Measurements from ENCODE around the gene SNX25.
"Not testable (repeated sequence)": the region's sequence is repeated elsewhere in the genome, so short reads cannot be mapped to it uniquely, and the experiment has no call there.

SNX25 gene

GRCh38 chr4:185202984-185203485, 6.4 kb upstream of the SNX25 start:
- H3K27me3 ChIP-seq (replicated peaks; ENCODE audit: control insufficient read depth, insufficient read depth, low read length) = no peaks in the 10 kb centered on the region
- peaks cover 2% of the 10 kb centered on the region; the same call in 1 of the 2 replicates for H3K36me3 ChIP-seq (ENCODE audit: control insufficient read depth, insufficient read depth, low read length)
- DNase-seq (ENCODE audit: extremely low read depth, insufficient read length) = no peak
- TF ChIP-seq, protein P1, sequence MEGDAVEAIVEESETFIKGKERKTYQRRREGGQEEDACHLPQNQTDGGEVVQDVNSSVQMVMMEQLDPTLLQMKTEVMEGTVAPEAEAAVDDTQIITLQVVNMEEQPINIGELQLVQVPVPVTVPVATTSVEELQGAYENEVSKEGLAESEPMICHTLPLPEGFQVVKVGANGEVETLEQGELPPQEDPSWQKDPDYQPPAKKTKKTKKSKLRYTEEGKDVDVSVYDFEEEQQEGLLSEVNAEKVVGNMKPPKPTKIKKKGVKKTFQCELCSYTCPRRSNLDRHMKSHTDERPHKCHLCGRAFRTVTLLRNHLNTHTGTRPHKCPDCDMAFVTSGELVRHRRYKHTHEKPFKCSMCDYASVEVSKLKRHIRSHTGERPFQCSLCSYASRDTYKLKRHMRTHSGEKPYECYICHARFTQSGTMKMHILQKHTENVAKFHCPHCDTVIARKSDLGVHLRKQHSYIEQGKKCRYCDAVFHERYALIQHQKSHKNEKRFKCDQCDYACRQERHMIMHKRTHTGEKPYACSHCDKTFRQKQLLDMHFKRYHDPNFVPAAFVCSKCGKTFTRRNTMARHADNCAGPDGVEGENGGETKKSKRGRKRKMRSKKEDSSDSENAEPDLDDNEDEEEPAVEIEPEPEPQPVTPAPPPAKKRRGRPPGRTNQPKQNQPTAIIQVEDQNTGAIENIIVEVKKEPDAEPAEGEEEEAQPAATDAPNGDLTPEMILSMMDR (IDR thresholded peaks at IDR 0.05; ENCODE audit: insufficient read depth, low read length, poor library complexity, severe bottlenecking) = no peak
- peak overlapping the region; percentile 70 for H3K4me3 ChIP-seq (replicated peaks; ENCODE audit: low read depth, low read length)

DNA sequence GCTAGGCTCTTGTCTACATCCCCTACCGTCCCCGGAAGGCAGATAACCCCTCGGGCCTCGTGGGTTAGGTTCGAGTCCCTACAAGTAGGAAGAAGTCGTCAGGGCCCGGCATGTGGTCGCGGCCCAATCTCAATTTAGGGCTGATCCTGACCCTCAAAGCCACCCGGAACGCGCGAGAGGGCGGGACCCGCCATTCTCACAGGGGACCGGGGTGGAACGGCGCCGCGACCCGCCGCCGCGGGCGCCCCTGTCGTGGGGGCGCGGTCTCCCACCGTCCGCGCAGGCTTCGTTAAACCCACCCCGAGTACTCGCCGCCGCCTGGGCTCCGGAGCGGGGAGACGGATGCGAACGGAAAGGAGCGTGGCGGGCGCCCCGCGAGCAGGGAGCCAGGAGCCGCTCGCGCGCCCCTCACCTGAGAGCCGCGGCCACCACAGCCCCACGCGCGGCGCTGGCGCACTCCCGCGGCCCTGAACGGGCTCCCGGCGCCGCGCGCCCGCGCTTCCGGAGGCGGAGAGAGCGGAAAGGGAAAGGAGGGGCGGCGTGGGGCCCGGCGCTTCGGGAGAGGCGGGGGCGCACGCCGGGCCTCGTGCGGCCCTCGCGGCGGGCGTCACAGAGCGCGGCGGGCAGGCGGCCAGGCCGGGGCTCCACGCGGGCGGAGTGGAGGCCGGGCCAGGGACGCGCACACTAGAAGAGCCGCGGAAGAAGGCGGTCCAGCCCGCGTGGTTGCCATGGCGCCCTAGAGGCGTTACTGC, 5.7 kb upstream of the SNX25 start, which contains the start of gene CFAP97:
Gene CFAP97, minus strand, starts transcription at position 515 of the 752 bp plus-strand sequence. CDS start 12,804 bp downstream, outside the sequence.
- TF ChIP-seq, protein P1 (IDR thresholded peaks at IDR 0.05; ENCODE audit: insufficient read depth, low read length, poor library complexity, severe bottlenecking) = no peak
- peaks cover 2% of the 10 kb centered on the region; the same call in 1 of the 2 replicates for H3K36me3 ChIP-seq (ENCODE audit: control insufficient read depth, insufficient read depth, low read length)
- DNase-seq (ENCODE audit: extremely low read depth, insufficient read length) = peak; percentile 88
- peak within 1 kb of the TSS; percentile 70 for H3K4me3 ChIP-seq (replicated peaks; ENCODE audit: low read depth, low read length)
- no peaks in the 10 kb centered on the region for H3K27me3 ChIP-seq (replicated peaks; ENCODE audit: control insufficient read depth, insufficient read depth, low read length)

DNA sequence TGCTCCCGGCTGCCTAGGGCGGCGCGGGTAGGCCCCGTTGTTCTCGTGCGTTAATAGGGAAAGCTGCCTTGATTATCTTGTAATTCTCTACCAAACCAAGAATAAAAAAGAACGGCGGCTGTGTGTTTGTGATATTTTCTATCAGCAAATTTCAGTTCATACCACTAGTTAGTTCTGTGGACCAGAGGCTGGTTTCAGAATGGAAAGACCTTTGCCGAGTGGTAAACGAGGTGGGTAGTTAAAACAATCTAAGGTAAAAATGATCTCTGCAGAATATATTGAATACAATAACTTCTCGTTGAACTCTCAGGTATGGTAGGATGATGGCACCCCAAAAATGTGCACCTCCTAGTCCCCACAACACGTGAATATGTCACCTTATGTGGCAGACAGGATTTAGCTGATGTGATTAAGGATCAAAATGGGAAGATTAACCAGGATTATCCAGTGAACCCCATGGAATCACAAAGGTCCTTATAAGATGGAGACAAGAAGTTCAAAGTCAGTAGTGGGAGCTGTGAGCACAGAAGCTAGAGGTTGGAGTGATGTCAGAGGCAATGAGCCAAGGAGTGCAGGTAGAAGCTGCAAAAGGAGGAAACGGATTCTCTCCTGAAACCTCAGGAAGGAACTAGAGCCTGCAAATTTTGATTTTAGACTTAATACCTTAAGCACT, 5.0 kb upstream of the SNX25 start:
- H3K36me3 ChIP-seq (ENCODE audit: control insufficient read depth, insufficient read depth, low read length) = peaks cover 2% of the 10 kb centered on the region; the same call in 1 of the 2 replicates
- no peaks in the 10 kb centered on the region for H3K27me3 ChIP-seq (replicated peaks; ENCODE audit: control insufficient read depth, insufficient read depth, low read length)
- TF ChIP-seq, protein P1 (IDR thresholded peaks at IDR 0.05; ENCODE audit: insufficient read depth, low read length, poor library complexity, severe bottlenecking) = no peak
- peak overlapping the region; percentile 70 for H3K4me3 ChIP-seq (replicated peaks; ENCODE audit: low read depth, low read length)
- no peak for DNase-seq (ENCODE audit: extremely low read depth, insufficient read length)

DNA sequence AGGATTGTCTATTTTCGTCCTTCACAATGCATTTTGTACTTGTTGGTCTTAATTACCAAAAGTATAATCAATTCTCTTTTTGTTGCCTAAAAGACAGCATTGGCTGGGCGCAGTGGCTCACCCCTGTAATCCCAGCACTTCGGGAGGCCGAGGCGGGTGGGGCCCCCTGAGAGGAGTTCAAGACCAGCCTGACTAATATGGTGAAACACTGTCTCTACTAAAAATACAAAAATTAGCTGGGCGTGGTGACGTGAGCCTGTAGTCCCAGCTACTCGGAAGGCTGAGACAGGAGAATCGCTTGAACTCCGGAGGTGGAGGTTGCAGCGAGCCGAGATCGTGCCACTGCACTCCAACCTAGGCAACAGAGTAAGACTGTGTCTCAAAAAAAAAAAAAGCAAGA, 4.3 kb upstream of the SNX25 start:
- H3K4me3 ChIP-seq (replicated peaks; ENCODE audit: low read depth, low read length) = peak overlapping the region; percentile 70
- not testable (repeated sequence) for H3K27me3 ChIP-seq (replicated peaks; ENCODE audit: control insufficient read depth, insufficient read depth, low read length); H3K36me3 ChIP-seq (ENCODE audit: control insufficient read depth, insufficient read depth, low read length); DNase-seq (ENCODE audit: extremely low read depth, insufficient read length)

GRCh38 chr4:185205697-185206342, 3.6 kb upstream of the SNX25 start:
- TF ChIP-seq, protein P1 (IDR thresholded peaks at IDR 0.05; ENCODE audit: insufficient read depth, low read length, poor library complexity, severe bottlenecking) = no peak
- Histone ChIP-seq H3K4me3 (replicated peaks; ENCODE audit: low read depth, low read length) (peak overlapping the region; percentile 70), H3K36me3 (ENCODE audit: control insufficient read depth, insufficient read depth, low read length) (no peaks in the 10 kb centered on the region), H3K27me3 (replicated peaks; ENCODE audit: control insufficient read depth, insufficient read depth, low read length) (no peaks in the 10 kb centered on the region)
- DNase-seq (ENCODE audit: extremely low read depth, insufficient read length) = no peak

- H3K27me3 ChIP-seq (replicated peaks; ENCODE audit: control insufficient read depth, insufficient read depth, low read length) = no peaks in the 10 kb centered on the region
- TF ChIP-seq, protein P1 (IDR thresholded peaks at IDR 0.05; ENCODE audit: insufficient read depth, low read length, poor library complexity, severe bottlenecking) = no peak
- no peak for DNase-seq (ENCODE audit: extremely low read depth, insufficient read length)
- H3K4me3 ChIP-seq (replicated peaks; ENCODE audit: low read depth, low read length) = no peak overlapping the region
- H3K36me3 ChIP-seq (ENCODE audit: control insufficient read depth, insufficient read depth, low read length) = no peaks in the 10 kb centered on the region
These were observed 1.9 kb upstream of the SNX25 start for GRCh38 chr4:185207466-185207865.

- peak overlapping the region; percentile 69 for H3K4me3 ChIP-seq (replicated peaks; ENCODE audit: low read depth, low read length)
These were observed 379 bp downstream of the SNX25 start for GRCh38 chr4:185209852-185210101.

More at GRCh38 chr4:185209852-185210101, 379 bp downstream of the SNX25 start:
- H3K36me3 ChIP-seq (ENCODE audit: control insufficient read depth, insufficient read depth, low read length); DNase-seq (ENCODE audit: extremely low read depth, insufficient read length); H3K27me3 ChIP-seq (replicated peaks; ENCODE audit: control insufficient read depth, insufficient read depth, low read length): not testable (repeated sequence)

Measured in GM06990 (cell line).